ENCODE data around the gene ZC3H11A.
"Not testable (repeated sequence)": the region's sequence is repeated elsewhere in the genome, so short reads cannot be mapped to it uniquely, and the experiment has no call there.

ZC3H11A gene

GRCh38 chr1:203795441-203796235 is at the start of gene ZC3H11A, which contains the start of gene ZBED6:
Gene ZC3H11A, plus strand, starts transcription at chr1:203795623. Its CDS starts 21,448 bp downstream, at chr1:203817071.
Gene ZBED6, plus strand, starts transcription at chr1:203795623. Its CDS starts 1,900 bp downstream, at chr1:203797523.
- DNase-seq: peak; percentile 98

- DNase-seq: no peak
Observed at GRCh38 chr1:203746281-203746680, 49.1 kb upstream of the ZC3H11A start.

GRCh38 chr1:203751051-203751450 is 44.4 kb upstream of the ZC3H11A start:
- DNase-seq: no peak

GRCh38 chr1:203751618-203752361 is 43.6 kb upstream of the ZC3H11A start:
- DNase-seq: not testable (repeated sequence)

- DNase-seq: no peak
Observed at GRCh38 chr1:203754455-203754864, 41.0 kb upstream of the ZC3H11A start.

- no peak for DNase-seq
Observed at GRCh38 chr1:203756036-203756435, 39.4 kb upstream of the ZC3H11A start.

- not testable (repeated sequence) for DNase-seq
Observed at GRCh38 chr1:203758749-203759148, 36.7 kb upstream of the ZC3H11A start.

GRCh38 chr1:203760506-203760905 is 34.9 kb upstream of the ZC3H11A start:
- DNase-seq: no peak

GRCh38 chr1:203761958-203762357 is 33.5 kb upstream of the ZC3H11A start:
- not testable (repeated sequence) for DNase-seq

- DNase-seq: no peak
Observed at GRCh38 chr1:203763505-203763904, 31.9 kb upstream of the ZC3H11A start.

GRCh38 chr1:203764105-203765028 is 31.1 kb upstream of the ZC3H11A start:
- DNase-seq: no peak

- DNase-seq: no peak
Observed at GRCh38 chr1:203765029-203765837, 30.2 kb upstream of the ZC3H11A start, which contains the start of gene LAX1. Gene LAX1, plus strand, starts transcription at chr1:203765183. Its CDS starts 383 bp downstream, at chr1:203765566.

GRCh38 chr1:203768256-203768655 is 27.2 kb upstream of the ZC3H11A start:
- DNase-seq: no peak

- DNase-seq: peak; percentile 98
Observed at GRCh38 chr1:203769505-203770343, 25.7 kb upstream of the ZC3H11A start.

GRCh38 chr1:203771901-203772301 is 23.5 kb upstream of the ZC3H11A start:
- DNase-seq: no peak

GRCh38 chr1:203772836-203773235 is 22.6 kb upstream of the ZC3H11A start:
- no peak for DNase-seq

GRCh38 chr1:203776636-203777035 is 18.8 kb upstream of the ZC3H11A start:
- DNase-seq: no peak

GRCh38 chr1:203777596-203777995 is 17.8 kb upstream of the ZC3H11A start:
- DNase-seq: no peak

- DNase-seq: no peak
Observed at GRCh38 chr1:203778146-203778545, 17.3 kb upstream of the ZC3H11A start.

- no peak for DNase-seq
Observed at GRCh38 chr1:203778789-203779188, 16.6 kb upstream of the ZC3H11A start.

- DNase-seq: no peak
Observed at GRCh38 chr1:203781962-203782361, 13.5 kb upstream of the ZC3H11A start.

Data from NCI-H1694 treated with DMSO at 0.1 percent for 48 hours (cell line).